NT2/D1 (cell line): ENCODE measurements around the gene STK16.

Experiments
- SUZ12 ChIP-seq: IDR thresholded peaks from 2 replicates; pipeline ENCODE4 v1.6.1; 2011; ENCODE audit not compliant: insufficient read length, insufficient read depth; ENCODE audit errors: extremely low read depth
- YY1 ChIP-seq: IDR thresholded peaks from 2 replicates; pipeline ENCODE4 v1.6.1; 2011; ENCODE audit not compliant: insufficient read length, insufficient read depth

DNA sequence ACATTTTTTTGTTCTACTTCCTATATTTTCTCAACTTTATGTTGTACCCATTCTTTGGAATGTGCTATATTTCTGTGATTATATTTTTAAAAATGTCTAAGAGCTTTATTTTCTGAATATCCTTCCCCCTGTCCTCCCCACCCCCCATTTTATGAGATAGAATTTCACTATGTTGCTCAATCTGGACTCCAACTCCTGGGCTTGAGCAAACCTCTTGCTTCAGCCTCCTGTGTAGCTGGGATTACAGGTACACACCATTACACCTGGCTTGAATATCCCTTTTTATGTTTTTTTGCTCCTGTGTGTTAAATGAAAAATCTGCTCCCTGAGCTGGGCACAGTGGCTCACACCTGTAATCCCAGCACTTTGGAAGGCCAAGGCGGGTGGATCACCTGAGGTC lies 47.9 kb upstream of the STK16 start:
- no peak for TF ChIP-seq SUZ12
- no peak for TF ChIP-seq YY1
